Measurements from ENCODE around the gene JAM3.

GRCh38 chr11:134027671-134028070, 41.2 kb upstream of the JAM3 start:
- TF ChIP-seq YY1 (IDR thresholded peaks at IDR 0.05; ENCODE audit: insufficient read depth, insufficient read length) (no peak), SUZ12 (IDR thresholded peaks at IDR 0.05; ENCODE audit: extremely low read depth, insufficient read depth, insufficient read length) (no peak), ZNF274 (IDR thresholded peaks at IDR 0.05; ENCODE audit: low read depth, low read length) (no peak)
